EH (cell line): ENCODE data around the gene GPC3.
A peak's percentile ranks its signal among the peaks of the same experiment; 100 is the strongest.
"Not testable (repeated sequence)": the region's sequence is repeated elsewhere in the genome, so short reads cannot be mapped to it uniquely, and the experiment has no call there.

Experiments used
- DNase-seq: peaks from one replicate; pipeline ENCODE4 v3.0.0-alpha.2; 2015; ENCODE audit warnings: low read depth

The GPC3 gene

GRCh38 chrX:133762976-133763548, 222.3 kb downstream of the GPC3 start:
- not testable (repeated sequence) for DNase-seq

- DNase-seq = no peak
Observed at GRCh38 chrX:133754657-133755056, 230.7 kb downstream of the GPC3 start.

- DNase-seq = no peak
Observed at GRCh38 chrX:133749951-133750350, 235.4 kb downstream of the GPC3 start.

- DNase-seq = peak; percentile 5
Observed at GRCh38 chrX:133749370-133749769, 236.0 kb downstream of the GPC3 start.

GRCh38 chrX:133747196-133747595, 238.2 kb downstream of the GPC3 start:
- no peak for DNase-seq

GRCh38 chrX:133746593-133746992, 238.8 kb downstream of the GPC3 start:
- DNase-seq = no peak

- no peak for DNase-seq
Observed at GRCh38 chrX:133745349-133745748, 240.0 kb downstream of the GPC3 start.

GRCh38 chrX:133742602-133743305, 242.6 kb downstream of the GPC3 start:
- DNase-seq = no peak

- DNase-seq = peak; percentile 36
Observed at GRCh38 chrX:133741303-133741702, 244.1 kb downstream of the GPC3 start.

- DNase-seq = no peak
Observed at GRCh38 chrX:133726642-133727041, 258.8 kb downstream of the GPC3 start.

- DNase-seq = peak; percentile 85
Observed at GRCh38 chrX:133726211-133726630, 259.2 kb downstream of the GPC3 start.

GRCh38 chrX:133723930-133724329, 261.5 kb downstream of the GPC3 start:
- DNase-seq = no peak

- DNase-seq = no peak
Observed at GRCh38 chrX:133722756-133723155, 262.6 kb downstream of the GPC3 start.

- DNase-seq = not testable (repeated sequence)
Observed at GRCh38 chrX:133720269-133720668, 265.1 kb downstream of the GPC3 start.

- no peak for DNase-seq
Observed at GRCh38 chrX:133715715-133716114, 269.7 kb downstream of the GPC3 start.

GRCh38 chrX:133709501-133709900, 275.9 kb downstream of the GPC3 start:
- no peak for DNase-seq

- DNase-seq = no peak
Observed at GRCh38 chrX:133706890-133707289, 278.5 kb downstream of the GPC3 start.

- DNase-seq = no peak
Observed at GRCh38 chrX:133702230-133702629, 283.2 kb downstream of the GPC3 start.

GRCh38 chrX:133699023-133699728, 286.2 kb downstream of the GPC3 start:
- DNase-seq = no peak

- peak; percentile 29 for DNase-seq
Observed at GRCh38 chrX:133698298-133698697, 287.1 kb downstream of the GPC3 start.

GRCh38 chrX:133697656-133698055, 287.7 kb downstream of the GPC3 start:
- no peak for DNase-seq

GRCh38 chrX:133689997-133690599, 295.3 kb downstream of the GPC3 start:
- no peak for DNase-seq

GRCh38 chrX:133685822-133686221, 299.6 kb downstream of the GPC3 start:
- no peak for DNase-seq
